Choroid plexus epithelial cell (primary cell): ENCODE data around the gene FOXB2.
A peak's percentile ranks its signal among the peaks of the same experiment; 100 is the strongest.

Source experiments
- DNase-seq: peaks from one replicate; pipeline ENCODE4 v3.0.0-alpha.2; 2010; ENCODE audit warnings: low read depth
- H3K4me3 ChIP-seq: 2 replicates; pipeline ENCODE4 v1.5.1; 2011; ENCODE audit warnings: low read depth, mild to moderate bottlenecking, control low read depth, low read length, moderate library complexity
- TF ChIP-seq, protein P1 (sequence below): conservative IDR thresholded peaks from 2 replicates; pipeline ENCODE4 v1.5.1; 2011; ENCODE audit warnings: low read depth, mild to moderate bottlenecking, control low read depth, inconsistent platforms, low read length, moderate library complexity

FOXB2 gene

DNA sequence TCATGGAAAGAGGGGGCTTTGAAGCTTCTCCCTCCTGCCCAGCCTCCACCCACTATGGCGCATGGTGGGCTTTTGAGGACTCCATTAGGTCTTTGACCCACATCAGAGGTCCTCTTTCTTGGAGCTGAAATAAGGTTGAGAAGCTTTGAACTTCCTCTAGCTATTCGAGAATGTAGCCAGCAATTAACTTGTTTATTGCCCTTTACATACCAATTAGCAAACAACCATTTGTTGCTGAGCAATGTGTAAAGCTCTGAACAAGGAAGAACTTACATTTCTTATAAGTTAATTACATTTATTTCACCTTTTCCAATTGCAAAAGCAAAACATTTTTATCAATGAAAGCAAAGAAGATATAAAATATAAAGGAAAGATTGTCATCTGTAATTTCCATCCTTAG, 30.5 kb upstream of the FOXB2 start:
- no peak for DNase-seq
- no peak overlapping the region for H3K4me3 ChIP-seq
- TF ChIP-seq, protein P1, sequence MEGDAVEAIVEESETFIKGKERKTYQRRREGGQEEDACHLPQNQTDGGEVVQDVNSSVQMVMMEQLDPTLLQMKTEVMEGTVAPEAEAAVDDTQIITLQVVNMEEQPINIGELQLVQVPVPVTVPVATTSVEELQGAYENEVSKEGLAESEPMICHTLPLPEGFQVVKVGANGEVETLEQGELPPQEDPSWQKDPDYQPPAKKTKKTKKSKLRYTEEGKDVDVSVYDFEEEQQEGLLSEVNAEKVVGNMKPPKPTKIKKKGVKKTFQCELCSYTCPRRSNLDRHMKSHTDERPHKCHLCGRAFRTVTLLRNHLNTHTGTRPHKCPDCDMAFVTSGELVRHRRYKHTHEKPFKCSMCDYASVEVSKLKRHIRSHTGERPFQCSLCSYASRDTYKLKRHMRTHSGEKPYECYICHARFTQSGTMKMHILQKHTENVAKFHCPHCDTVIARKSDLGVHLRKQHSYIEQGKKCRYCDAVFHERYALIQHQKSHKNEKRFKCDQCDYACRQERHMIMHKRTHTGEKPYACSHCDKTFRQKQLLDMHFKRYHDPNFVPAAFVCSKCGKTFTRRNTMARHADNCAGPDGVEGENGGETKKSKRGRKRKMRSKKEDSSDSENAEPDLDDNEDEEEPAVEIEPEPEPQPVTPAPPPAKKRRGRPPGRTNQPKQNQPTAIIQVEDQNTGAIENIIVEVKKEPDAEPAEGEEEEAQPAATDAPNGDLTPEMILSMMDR, result no peak

DNA sequence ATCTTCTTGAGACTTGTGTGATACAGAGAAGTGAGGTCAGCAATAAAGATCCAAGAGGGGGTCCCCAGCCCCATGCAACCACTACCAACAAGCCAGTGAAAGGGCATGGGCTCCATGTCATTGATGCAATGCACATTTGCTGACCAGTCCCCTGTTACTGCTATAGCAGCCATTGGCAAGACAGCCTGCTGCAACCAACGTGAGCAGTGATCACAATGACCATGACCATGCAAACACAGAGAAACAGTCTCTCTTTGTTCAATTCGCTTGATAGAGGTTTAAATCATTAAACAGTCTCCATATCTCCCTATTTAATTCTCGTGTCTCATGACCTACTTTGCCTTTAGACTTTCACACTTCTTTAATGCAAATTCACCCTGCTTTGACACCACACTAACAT, 30.0 kb upstream of the FOXB2 start:
- no peak for DNase-seq
- H3K4me3 ChIP-seq, result no peak overlapping the region

DNA sequence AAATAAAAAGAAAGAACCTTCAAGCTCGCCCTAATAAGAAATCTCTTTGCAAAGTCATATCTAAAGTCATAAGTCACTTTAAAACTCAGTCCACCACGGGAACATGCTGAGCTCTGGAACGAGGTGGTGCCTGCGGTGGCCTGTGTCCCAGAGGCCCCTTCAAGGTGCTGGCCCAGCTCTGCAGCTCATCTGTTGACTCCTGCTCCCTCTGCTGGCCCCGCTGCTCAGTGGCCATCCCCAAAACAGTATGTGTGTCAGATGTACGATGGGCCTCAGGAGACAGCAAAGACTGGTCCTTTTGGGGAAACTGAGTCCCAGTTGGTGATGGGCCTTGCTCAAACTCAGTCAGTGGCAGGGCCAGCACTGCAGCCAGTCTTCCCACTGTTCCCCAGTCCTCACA, 22.8 kb upstream of the FOXB2 start:
- TF ChIP-seq, protein P1, result peak; percentile 83

More for the DNA sequence above, 30.0 kb upstream of the FOXB2 start:
- TF ChIP-seq, protein P1, result no peak

DNA sequence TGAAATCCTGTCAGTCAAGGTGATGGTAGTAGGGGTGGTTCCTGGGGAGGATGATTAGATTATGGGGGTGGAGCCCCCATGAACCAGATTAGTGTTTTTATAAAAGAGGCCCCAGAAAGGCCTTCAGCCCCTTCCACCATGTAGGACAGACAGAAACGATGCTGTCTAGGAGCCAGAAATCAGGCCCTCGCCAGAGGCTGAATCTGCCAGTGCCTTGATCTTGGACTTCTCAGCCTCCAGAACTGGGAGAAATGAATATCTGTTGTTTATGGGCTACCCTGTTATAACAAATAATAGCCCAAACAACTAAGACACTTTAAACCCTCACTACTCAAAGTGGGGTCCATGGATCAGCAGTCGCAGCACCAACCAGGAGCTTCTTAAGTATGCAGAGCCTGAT, 20.2 kb upstream of the FOXB2 start:
- no peak overlapping the region for H3K4me3 ChIP-seq
- DNase-seq, result no peak
- TF ChIP-seq, protein P1, result no peak

More for the DNA sequence above, 22.8 kb upstream of the FOXB2 start:
- peak; percentile 54 for DNase-seq
- no peak overlapping the region for H3K4me3 ChIP-seq

DNA sequence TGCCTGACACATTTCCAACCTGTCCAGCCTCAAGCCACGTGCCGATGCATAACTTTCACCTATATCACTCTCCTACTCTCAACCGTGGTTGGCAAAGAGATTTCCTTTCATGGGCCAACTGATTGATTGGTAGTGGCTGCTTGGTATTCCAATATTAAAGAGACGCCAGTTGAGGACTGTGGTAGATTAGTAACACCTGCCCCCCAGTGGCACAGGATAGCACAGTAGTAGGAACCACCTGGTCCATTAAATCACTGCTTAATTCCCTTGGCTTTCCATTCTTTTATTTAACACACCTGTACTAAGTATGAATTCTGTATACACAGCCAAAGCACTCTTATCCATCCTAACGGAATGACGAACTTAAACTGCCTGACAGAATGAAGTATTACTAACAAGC, 19.1 kb upstream of the FOXB2 start:
- TF ChIP-seq, protein P1, result no peak
- H3K4me3 ChIP-seq, result no peak overlapping the region
- no peak for DNase-seq

DNA sequence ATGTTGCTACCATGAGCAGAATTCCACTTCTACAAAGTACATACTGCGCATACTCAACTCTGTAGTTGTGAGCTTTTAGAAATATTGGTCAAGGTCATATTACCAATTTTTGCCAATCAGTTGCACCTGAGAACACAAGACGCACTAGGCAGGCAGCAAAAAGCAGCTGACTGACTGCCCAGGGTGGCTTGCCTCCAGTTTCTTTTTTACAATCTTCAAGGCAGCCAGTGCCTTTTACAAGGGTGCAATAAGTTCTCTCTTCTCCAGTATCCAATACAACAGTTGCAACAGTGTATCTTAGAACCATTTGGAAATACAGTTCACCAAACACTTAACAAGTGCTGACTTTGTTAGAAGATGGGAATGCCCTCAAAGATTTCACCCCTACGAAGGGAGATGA, 16.1 kb upstream of the FOXB2 start:
- DNase-seq, result no peak
- TF ChIP-seq, protein P1, result no peak
- no peak overlapping the region for H3K4me3 ChIP-seq

DNA sequence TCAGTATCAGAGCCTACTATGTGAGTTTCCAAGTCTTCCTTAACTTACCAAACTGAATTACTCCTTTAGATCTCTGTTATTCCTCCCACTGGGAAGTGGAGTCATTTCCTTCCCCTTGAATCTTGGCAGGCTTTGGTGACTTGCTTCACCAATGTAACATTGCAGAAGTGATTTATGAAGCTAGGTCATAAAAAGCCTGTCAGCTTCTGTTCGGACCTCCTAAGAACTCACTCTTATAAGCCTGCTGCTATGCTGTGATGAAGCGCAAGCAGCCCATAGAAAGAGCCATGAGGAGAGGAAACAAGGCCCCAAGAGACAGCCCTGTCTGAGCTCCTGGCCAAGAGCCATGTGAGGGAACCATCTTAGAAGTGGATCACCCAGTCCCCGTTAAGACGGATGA, 14.2 kb upstream of the FOXB2 start:
- TF ChIP-seq, protein P1, result no peak
- DNase-seq, result no peak
- H3K4me3 ChIP-seq, result no peak overlapping the region
